HCEC 1CT (cell line): ENCODE measurements around the gene USP49.

Experiments used
- DNase-seq: peaks from one replicate; pipeline ENCODE4 v3.0.0-alpha.2; 2017

Gene USP49

DNA sequence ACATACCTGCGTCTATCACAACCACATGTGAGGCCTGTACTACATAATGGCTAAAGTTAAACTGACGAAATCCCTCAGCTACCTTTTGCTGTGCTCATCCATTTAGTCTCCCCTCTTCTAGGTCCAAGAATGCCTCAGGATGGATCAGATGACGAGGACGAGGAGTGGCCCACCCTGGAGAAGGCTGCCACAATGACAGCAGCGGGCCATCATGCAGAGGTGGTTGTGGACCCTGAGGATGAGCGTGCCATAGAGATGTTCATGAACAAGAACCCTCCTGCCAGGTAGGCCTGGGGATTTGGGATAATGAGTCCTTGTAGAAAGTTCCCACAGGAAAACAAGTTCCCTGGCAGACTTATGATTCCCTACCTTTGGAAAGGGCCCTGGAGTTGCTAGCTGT, 32.1 kb upstream of the USP49 start:
- DNase-seq: no peak

DNA sequence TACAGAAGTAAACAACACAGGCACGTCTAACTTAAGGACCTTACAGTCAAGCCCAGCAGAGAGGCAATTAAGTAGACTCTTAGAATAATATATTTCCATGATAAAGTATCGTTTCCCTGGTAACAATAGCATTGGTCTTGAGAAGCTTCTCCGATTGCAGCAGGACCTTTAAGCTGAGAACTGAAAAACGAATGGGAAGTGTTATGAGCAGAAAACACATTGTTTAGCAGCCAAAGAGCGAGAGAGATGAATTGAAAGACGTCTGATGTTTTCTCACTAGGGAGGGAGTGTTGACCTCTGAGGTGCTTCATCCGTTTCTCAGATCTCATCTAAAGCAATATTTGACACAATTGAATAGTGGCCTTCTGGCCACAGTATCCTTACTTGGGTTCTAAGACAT, 27.0 kb upstream of the USP49 start:
- DNase-seq: no peak

DNA sequence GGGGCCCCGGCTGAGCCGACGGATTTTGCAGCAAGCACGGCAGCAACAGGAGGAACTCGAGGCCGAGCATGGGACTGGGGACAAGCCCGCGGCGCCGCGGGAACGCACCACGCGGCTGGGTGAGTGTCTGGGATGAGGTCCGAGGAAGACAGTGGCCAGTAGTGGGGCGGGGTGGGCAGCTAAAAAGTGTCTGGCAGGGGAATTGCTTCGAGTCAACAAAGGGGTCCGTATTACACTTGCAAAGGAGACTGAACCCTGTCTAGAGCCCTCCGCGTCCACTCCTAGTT, 26.5 kb upstream of the USP49 start:
- DNase-seq: peak; percentile 22

DNA sequence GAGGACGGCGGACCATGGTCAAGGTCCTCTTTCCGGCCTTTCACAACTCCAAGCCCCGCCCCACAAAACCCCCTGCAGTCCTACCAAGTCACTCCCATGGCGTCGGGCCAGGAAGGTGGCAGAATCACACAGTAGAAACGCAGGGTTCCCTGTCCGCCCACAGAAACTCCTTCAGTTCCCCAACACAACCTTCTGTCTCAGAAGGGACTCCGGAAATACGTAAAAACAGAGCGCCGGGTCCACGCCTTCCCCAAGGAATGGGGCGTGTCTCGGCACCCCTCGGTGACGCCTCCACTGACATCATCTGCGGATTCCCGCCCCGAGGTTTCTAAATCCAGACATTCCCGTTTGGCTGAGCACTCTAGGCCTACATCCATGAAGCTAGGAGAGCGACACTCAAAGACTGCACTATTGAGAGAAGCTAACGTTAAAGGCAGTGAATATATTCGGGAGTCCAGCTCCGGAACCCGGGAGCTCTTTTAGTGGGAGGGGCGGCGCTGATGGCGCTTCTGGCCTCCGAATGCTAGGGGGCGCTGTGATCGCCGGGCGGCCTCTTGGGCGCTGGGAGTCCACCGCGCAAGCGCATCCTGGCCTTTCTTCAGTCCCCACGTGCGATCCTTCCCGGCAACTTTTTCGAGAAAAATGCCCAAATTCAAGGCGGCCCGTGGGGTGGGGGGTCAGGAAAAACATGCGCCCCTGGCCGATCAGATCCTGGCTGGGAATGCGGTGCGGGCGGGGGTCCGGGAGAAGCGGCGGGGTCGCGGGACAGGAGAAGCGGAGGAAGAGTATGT, 25.9 kb upstream of the USP49 start, which contains the start of the genes BYSL and MED20:
Gene BYSL (plus strand): TSS at position 579 of the 791 bp plus-strand sequence. CDS start 64 bp downstream, at position 643.
Gene MED20 (minus strand): TSS at position 219 of the 791 bp plus-strand sequence. CDS start 121 bp downstream, at position 98.
- DNase-seq: peak; percentile 92

DNA sequence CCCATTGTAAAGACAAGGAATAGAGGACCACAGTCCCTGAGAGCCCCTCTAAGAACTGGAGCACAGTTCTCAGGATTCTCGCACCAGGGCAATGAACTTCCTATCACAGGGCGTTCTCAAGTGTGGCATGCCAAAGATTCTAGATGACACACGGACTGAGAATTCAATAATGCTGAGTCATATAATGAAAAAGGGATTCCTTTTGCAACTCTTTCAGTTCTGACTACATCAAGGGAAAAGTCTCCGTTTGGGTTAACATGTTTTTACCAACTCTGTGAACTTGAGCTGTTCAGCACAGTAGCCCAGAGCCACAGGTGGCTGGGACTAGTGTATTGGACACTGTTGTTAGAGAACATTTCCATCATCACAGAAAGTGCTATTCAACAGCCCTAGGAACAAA, 22.4 kb upstream of the USP49 start:
- DNase-seq: peak; percentile 94

DNA sequence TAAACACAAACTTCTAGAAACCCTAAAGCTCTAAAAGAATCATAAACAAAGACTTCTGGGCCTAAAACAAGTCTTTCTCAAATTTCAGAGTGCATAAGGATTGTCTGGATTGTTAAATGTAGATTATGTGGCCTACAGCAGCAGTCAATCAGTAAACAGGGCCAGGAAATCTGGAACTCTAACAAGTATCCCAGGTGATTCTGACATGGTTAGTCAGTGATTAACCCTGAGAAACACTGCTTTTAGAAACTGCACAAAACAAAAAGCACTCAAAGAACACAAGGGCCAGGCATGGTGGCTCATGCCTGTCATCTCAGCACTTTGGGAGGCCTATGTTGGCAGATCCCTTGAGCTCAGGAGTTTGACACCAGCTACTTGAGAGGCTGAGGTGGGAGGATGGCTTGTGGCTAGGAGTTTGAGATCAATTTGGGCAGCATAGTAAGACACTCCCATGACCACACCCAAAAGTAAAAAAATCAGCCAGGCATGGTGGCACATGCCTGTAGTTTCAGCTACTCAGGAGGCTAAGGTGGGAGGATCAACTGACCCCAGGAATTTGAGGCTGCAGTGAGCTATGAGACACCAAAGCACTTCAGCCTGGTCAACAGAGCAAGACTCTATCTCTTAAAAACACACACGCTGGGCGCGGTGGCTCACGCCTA, 19.8 kb upstream of the USP49 start:
- DNase-seq: no peak

DNA sequence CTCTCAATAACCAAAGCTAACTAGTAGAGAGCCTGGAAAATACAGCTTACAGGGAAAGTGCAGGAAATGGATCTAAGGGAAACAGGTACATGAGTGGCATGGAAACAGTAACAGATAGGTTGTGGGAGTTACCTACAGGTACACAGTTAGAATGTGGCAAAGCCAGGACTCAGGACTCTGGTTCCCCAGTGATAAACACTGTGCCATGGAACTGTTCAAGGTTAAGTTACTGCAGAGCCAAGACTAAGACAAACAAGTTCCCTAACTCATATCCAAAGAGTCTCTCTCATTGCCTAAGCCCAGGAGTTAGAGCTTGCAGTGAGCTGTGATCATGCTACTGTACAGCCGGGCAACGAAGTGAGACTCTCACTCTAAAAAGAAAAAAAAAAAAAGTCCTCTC, 19.2 kb upstream of the USP49 start:
- no peak for DNase-seq

DNA sequence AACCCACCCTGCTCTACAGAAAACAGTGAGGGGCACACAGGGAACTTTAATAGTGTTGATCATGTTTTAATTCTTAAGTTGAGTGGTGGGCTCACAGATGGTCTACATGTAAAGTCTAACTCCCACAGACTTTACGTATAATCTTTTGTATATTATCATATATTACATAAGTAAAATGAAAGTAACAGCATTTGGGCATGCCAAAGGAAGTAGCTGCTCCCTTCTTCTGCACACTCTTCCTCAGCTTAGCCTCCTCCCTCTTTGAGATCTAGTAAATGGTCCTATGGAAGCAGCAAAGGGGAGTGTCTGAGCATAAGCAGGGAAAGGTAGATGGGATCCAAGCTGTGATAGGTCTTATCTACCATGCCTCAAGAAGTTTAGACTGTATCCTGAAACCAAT, 14.6 kb upstream of the USP49 start:
- DNase-seq: no peak

DNA sequence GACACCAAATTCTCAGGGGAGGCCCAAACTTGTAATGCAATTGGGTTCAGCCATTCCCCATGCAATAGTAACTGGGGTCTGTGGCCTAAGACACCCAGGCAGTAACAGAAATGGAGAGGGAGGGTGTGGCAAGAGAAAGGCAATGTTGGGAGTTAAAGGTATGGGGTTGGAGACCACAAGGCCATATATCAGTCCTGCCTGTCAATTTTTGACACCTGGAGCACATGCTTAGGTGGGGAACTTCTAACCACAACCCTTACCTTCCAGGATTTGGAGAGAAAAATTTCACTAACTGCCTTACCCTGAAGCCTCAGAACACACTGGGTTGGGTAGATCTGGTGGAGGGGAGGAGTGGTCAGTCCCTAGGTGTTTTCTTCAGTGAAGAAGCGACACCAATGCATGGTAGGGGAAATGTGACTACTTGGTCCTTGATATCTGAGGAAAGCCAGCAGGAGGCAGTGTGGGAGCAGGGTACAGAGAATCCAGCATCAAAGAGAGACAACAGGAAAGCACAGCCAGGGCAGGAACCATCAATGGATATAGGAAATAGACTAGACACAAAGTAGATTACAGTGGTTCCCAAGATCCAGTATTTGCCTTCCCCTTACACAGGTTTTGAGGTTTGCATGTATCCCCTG, 6.8 kb upstream of the USP49 start:
- DNase-seq: peak; percentile 34

DNA sequence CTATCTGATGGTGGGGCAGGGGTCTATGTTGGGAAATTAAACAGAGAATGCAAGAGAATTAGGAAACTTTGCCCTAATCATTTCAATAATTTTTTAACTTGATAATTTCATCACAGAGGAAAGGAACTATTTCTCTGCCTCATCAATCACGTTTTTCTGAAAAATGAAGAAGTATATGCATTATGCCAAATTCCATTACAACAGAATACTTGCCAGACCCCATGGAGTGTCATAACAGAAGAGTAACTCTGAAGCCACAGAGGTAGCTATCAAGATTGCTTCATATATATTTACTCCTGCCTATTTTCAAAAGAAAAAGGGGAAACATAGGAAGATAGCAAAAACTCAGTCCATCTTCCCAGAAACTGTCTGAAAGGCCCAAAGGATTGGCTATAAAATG, 5.7 kb upstream of the USP49 start:
- DNase-seq: no peak

DNA sequence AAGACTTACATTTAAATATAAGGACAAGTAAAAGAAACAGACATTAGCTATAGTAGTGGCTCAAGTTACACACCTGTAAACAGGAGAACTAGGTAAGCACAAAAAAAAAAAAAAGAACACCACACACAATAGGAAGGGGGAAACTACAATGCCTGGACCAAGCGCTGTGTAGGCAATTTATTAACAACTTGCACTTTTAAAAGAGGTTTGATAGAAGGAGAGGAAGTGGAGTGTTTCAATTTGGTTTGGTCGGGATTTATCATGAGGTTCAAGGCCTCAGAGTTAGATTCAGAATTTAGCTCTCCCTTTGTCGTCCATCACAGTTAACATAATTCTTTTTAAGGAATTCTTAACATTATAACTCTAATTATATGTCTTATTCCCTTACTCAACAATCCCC, 1.1 kb upstream of the USP49 start:
- DNase-seq: no peak

DNA sequence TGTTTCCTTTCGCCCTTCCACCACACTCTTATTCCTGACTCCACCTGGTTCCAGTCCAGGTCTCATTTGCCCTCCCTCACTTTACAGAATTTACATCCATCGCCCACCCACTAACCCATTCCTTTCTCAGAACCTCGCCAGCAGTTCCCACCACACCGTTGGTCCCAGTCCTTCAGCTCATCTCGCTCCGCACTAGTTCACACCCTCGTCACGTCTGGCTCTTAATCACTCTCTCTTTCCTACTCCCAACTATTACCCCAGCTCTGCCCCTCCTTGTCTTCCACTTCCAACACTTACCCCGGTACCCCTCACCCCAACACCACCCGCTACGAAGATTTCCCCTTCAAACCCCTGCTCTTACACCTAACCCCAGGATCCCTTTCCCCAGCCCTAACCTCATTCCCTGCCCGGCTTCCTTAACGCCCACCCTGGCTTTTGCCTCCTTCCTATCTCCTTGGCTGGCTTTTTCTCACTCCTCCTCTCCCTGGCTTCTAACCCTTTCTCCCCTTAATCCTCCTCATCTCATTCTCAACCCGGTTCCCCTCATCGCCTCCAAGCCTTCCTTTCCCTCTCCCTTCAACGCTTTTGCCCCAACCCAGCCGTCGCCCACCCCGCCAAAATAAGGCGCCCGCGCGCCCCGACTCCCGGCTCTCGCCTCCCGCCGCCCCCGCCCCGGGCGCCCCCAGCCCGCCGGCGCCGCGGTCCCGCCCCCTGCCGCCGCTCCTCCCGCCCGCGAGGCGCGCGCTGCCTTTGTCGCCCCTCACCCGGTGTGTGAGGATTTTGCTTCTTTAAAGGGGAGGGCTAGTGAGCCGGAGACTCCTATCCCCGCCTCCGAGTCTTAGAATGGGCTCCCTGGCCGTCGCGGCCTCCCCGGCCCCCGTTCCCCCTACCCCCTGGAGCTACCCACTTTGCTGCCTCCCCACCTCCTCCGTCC, 542 bp downstream of the USP49 start:
- DNase-seq: no peak

DNA sequence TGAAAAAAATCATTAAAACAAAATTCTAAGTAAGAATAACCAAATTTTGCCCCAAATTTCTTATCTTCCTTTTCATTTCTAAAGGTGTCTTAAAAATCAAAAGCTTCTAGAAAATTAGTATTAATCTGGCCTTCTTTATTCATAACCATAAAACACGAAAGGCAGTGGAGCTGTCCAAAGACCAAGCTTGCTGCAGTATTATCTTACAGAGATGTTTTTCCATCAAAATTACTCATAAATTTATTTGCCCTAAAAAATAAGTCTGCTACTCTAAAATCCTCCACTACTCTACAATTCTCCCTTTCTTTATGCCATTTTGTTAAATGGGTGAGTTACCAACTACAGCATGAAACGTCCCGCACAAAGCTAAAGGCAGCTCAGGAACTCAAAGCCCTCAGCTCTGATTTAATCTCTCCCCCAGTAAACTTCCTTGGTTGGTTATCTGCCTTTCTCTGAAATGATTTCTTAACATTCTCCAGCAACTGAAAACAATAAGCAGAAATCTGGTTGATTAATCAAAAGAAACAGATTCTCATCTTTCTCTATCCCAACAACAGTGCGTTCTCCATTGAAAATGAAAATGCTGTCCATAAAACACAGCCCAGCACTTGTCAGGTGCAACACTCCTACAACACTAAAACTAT, 2.1 kb downstream of the USP49 start:
- no peak for DNase-seq

DNA sequence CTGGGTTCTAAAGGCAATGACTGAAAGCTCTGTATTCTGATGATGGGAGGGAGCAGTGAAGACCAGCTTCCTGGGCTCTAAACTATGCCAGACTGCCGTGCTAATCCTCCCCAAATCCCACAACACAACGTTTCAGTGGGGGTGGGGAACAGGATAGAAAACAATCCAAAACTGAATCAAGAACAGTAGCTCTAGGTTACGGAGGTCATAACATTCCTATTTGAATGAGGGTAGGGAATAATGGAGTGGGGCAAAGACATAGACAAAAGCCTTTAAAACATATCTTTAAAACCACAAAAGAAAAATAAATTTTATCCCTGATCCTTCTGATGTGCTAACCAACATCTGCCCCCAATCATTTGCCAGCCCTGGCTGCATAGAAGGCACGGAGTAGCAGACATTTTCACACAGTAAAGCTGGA, 7.8 kb downstream of the USP49 start:
- no peak for DNase-seq

DNA sequence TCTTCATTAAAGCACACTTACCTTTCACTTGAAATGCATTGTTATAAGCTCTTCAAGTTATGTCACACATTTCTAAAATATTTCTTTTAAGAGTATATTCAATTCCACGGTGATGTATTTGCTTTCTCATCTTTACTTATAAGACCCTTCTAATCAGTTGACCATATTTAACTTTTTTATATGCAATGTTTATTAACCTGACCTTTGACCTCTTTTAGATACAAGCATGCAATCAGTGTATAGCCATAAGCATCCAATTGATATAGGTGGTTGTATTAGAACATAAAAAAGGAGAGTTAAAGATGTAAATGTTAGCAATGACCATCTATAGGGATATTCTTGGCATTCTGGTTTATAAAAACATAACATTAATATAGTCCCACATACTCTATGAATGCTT, 9.2 kb downstream of the USP49 start:
- DNase-seq: no peak

DNA sequence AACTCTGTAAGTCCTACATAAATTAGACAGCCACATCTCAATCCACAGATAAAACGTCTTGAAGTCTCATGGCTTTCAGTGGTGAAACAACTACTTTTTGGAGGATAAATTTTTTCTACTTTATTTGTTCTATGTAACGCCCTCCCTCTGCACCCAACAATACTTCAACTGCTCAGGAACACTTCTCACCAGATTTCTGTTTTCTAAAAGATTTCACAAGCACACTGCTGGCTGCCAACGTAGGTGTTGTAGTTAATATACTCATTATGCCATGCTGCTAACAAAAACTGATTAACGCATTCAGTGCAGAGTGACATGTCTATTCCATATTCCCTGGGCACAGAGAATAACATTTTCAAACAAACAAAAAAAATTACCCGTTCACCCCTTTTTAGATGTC, 10.2 kb downstream of the USP49 start:
- no peak for DNase-seq

DNA sequence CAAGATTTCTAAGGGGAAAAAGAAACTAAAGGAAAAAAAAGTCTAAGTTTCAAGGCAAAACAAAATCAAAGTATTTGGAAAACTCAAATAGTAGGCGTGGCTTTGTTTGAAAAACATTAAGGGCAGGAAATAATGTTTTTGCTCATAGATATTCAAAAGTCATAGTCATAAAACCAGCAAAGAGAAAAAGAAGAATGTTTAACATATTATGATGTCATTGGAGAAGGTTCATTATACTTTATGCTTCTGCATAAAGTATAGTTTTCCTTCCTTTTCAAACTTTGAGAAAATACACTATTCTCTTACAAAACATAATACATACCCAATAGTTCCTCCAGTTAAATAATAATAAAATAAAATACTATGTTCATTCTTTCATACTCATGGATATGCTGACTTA, 13.7 kb downstream of the USP49 start:
- DNase-seq: no peak

DNA sequence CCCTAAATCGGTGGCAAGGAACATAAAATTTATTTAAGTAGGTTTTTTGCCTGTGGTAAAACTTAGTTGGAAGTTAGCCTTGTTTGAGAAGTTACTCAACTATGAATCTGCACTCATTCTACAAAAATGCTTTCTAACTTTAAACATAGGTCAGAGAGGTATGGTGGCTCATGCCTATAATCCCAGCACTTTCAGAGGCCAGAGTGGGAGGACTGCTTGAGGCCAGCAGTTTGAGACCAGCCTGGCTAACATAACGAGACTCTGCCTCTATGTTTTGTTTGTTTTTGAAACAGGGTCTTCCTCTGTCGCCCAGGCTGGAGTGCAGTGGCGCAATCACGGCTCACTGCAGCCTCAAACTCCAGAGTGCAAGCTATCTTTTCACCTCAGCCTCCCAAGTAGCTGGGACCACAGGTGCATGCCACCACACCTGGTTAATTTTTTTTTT, 16.2 kb downstream of the USP49 start:
- peak; percentile 75 for DNase-seq

DNA sequence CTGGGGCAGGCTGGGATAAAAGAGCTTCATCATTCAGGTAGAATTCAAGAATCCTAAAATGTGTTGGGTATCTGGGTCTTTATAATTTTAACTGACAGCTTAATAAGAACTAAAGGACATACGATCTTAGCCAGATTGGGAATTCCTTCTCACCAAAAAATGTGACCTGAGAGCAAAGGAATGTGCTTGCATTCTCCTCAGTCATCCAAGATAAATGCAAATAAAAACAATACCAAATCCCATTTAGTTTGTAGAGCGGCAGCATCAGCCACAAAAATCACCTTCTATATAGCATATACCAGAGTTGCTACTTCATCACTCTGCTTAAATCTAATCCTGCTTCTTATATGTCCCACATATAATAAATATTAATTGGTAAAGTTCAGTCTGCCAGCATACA, 16.9 kb downstream of the USP49 start:
- peak; percentile 67 for DNase-seq

DNA sequence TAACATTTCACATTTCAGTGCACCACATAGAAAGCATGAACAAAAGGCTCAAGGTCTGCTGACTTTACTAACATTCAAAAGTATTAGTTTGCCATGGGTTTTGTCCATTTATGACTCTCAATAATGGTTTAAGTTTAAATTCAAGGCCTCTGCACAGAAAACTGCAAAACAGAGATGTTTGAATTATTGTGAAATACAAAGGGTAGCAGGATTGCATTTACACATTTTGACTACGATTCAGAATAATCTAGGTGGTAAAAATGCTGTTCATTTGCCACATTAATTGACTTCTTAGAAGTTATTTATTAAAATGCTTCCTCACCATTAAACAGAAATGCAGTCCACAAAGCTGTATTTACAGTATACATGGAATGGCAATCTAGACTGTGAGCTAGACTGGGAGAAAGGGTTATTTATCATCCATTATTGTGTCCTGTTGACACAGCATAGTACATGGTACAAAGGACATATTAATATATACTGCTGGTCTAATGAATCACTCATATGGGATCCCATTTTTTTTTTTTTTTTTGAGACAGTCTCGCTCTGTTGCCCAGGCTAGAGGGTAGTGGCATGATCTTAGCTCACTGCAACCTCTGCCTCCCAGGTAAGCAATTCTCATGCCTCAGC, 18.0 kb downstream of the USP49 start:
- DNase-seq: no peak

DNA sequence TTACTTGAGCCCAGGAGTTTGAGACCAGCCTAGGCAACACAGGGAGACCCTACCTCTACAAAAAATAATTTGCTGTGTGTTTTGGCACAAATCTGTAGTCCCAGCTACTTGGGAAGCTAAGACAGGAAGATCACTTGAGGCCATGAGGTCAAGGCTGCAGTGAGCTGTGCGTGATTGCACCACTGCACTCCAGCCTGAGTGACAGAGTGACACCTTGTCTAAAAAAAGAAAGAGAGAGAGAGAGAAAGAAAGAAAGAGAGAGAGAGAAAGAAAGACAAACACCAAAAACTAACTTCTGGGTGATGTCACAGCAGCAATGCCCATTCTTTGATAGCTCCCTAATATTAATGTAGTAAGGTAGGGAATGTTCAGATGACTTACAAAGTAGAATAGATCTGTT, 20.4 kb downstream of the USP49 start:
- no peak for DNase-seq

DNA sequence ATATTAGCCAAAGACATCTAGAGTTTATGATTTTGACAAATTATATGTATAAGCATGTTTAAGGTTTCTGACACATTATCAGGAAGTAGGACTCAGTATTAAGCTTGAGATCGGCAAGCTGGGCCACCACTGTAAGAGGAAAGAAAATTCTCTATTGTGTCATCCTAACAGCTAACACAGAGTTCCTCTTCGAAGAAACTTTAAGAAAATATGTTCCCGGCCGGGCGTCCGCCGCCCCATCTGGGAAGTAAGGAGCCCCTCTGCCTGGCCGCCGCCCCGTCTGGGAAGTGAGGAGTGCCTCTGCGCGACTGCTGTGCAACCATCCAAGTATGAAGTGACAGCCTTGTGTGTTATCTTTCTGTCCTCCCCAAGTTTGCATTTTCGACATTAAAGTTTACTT, 23.0 kb downstream of the USP49 start:
- DNase-seq: no peak
